Activated T-cell treated with anti-CD3 and anti-CD28 coated beads, Interleukin-2, amount 50 U/mL, for 4 hours (primary cell): Measurements from ENCODE around the gene CREG1. TPM values are rescaled to one million over a fixed set of nuclear protein-coding genes. Genes with fewer than 3 reads are reported as not detected.
A peak's percentile ranks its signal among the peaks of the same experiment; 100 is the strongest.

Source experiments
- ATAC-seq, 2 donors: fragments of 200-7000 bp; cut with Tn5 transposase; one replicate each; pipeline ENCODE4 v1.10.0; 2021
- DNase-seq: peaks from one replicate; pipeline ENCODE4 v3.0.0-alpha.2; 2020
- H3K27me3 Mint-ChIP-seq: one replicate; pipeline ENCODE4 v1.8.0; 2021; ENCODE audit warnings: low read depth, mixed read lengths
- H3K36me3 Mint-ChIP-seq: one replicate; pipeline ENCODE4 v1.8.0; 2022; ENCODE audit warnings: mixed read lengths; ENCODE audit not compliant: insufficient read depth
- H3K4me1 Mint-ChIP-seq: one replicate; pipeline ENCODE4 v1.8.0; 2021; ENCODE audit warnings: low read depth, mixed read lengths
- H3K4me3 Mint-ChIP-seq: one replicate; pipeline ENCODE4 v1.8.0; 2021; ENCODE audit warnings: mild to moderate bottlenecking, moderate library complexity, mixed read lengths
- H3K9me3 Mint-ChIP-seq: one replicate; pipeline ENCODE4 v1.8.0; 2021; ENCODE audit warnings: mixed read lengths
- total RNA-seq, 3 donors: library from RNA; stranded (reverse); gene quantifications; one replicate each; pipeline ENCODE4 v1.2.1, GENCODE V29; 2021

CREG1 gene
- total RNA-seq, 3 donors from 2014 or later, result 12.5 to 14.5 (median 14.3) TPM

- DNase-seq, result no peak
- no peak for ATAC-seq
- no peaks in the 10 kb centered on the region for H3K36me3 Mint-ChIP-seq
- no peaks in the 10 kb centered on the region for H3K4me1 Mint-ChIP-seq
- no peak overlapping the region for H3K4me3 Mint-ChIP-seq
- H3K27me3 Mint-ChIP-seq, result no peaks in the 10 kb centered on the region
- H3K9me3 Mint-ChIP-seq, result no peaks in the 10 kb centered on the region
Observed at GRCh38 chr1:167529829-167530474, 23.6 kb downstream of the CREG1 start.

GRCh38 chr1:167528057-167528728 lies 25.4 kb downstream of the CREG1 start:
- no peaks in the 10 kb centered on the region for H3K27me3 Mint-ChIP-seq
- no peaks in the 10 kb centered on the region for H3K4me1 Mint-ChIP-seq
- no peaks in the 10 kb centered on the region for H3K36me3 Mint-ChIP-seq
- ATAC-seq, result no peak
- DNase-seq, result no peak
- H3K4me3 Mint-ChIP-seq, result no peak overlapping the region
- H3K9me3 Mint-ChIP-seq, result no peaks in the 10 kb centered on the region

GRCh38 chr1:167526667-167527383 lies 26.7 kb downstream of the CREG1 start:
- H3K4me1 Mint-ChIP-seq, result no peaks in the 10 kb centered on the region

GRCh38 chr1:167524651-167525050 lies 28.9 kb downstream of the CREG1 start:
- H3K4me3 Mint-ChIP-seq, result no peak overlapping the region
- H3K36me3 Mint-ChIP-seq, result no peaks in the 10 kb centered on the region
- ATAC-seq, result no peak

More at GRCh38 chr1:167526667-167527383, 26.7 kb downstream of the CREG1 start:
- DNase-seq (no peak), ATAC-seq (no peak)
- H3K4me3 Mint-ChIP-seq, result no peak overlapping the region
- no peaks in the 10 kb centered on the region for H3K9me3 Mint-ChIP-seq
- H3K27me3 Mint-ChIP-seq, result no peaks in the 10 kb centered on the region
- no peaks in the 10 kb centered on the region for H3K36me3 Mint-ChIP-seq

GRCh38 chr1:167522246-167522645 lies 31.3 kb downstream of the CREG1 start:
- H3K9me3 Mint-ChIP-seq, result no peaks in the 10 kb centered on the region
- DNase-seq (no peak), ATAC-seq (no peak)
- H3K36me3 Mint-ChIP-seq, result peaks cover 2% of the 10 kb centered on the region
- peaks cover 14% of the 10 kb centered on the region for H3K4me1 Mint-ChIP-seq
- H3K27me3 Mint-ChIP-seq, result no peaks in the 10 kb centered on the region
- H3K4me3 Mint-ChIP-seq, result no peak overlapping the region

More at GRCh38 chr1:167524651-167525050, 28.9 kb downstream of the CREG1 start:
- H3K27me3 Mint-ChIP-seq, result no peaks in the 10 kb centered on the region
- no peak for DNase-seq
- H3K9me3 Mint-ChIP-seq, result no peaks in the 10 kb centered on the region
- peaks cover 6% of the 10 kb centered on the region for H3K4me1 Mint-ChIP-seq

GRCh38 chr1:167520711-167521206 lies 32.8 kb downstream of the CREG1 start:
- Mint-ChIP-seq H3K36me3 (peaks cover 9% of the 10 kb centered on the region), H3K4me3 (no peak overlapping the region)
- DNase-seq, result no peak

GRCh38 chr1:167518331-167518700 lies 35.2 kb downstream of the CREG1 start, which contains the start of gene CD247:
Gene CD247, minus strand, starts transcription at chr1:167518529. Its CDS starts 64 bp downstream, at chr1:167518465.
- ATAC-seq, result peak; percentile 47 to 54
- DNase-seq, result peak; percentile 68
- Mint-ChIP-seq H3K36me3 (peaks cover 17% of the 10 kb centered on the region), H3K9me3 (no peaks in the 10 kb centered on the region), H3K27me3 (no peaks in the 10 kb centered on the region), H3K4me1 (peaks cover 41% of the 10 kb centered on the region), H3K4me3 (peak within 1 kb of the TSS; percentile 99)

More at GRCh38 chr1:167520711-167521206, 32.8 kb downstream of the CREG1 start:
- no peak for ATAC-seq
- Mint-ChIP-seq H3K9me3 (no peaks in the 10 kb centered on the region), H3K4me1 (peaks cover 24% of the 10 kb centered on the region), H3K27me3 (no peaks in the 10 kb centered on the region)

GRCh38 chr1:167517535-167518330 lies 35.8 kb downstream of the CREG1 start:
- Mint-ChIP-seq H3K27me3 (no peaks in the 10 kb centered on the region), H3K9me3 (no peaks in the 10 kb centered on the region), H3K4me1 (peaks cover 43% of the 10 kb centered on the region), H3K4me3 (peak overlapping the region; percentile 99), H3K36me3 (peaks cover 17% of the 10 kb centered on the region)
- peak; percentile 88 to 90 for ATAC-seq
- peak; percentile 89 for DNase-seq

- ATAC-seq, result peak; percentile 39
- Mint-ChIP-seq H3K4me1 (peaks cover 53% of the 10 kb centered on the region), H3K4me3 (peak overlapping the region; percentile 99), H3K27me3 (no peaks in the 10 kb centered on the region), H3K36me3 (peaks cover 22% of the 10 kb centered on the region), H3K9me3 (no peaks in the 10 kb centered on the region)
- peak; percentile 34 for DNase-seq
Observed at GRCh38 chr1:167516404-167517388, 36.9 kb downstream of the CREG1 start.

GRCh38 chr1:167515893-167516321 lies 37.7 kb downstream of the CREG1 start:
- DNase-seq (no peak), ATAC-seq (no peak)
- Mint-ChIP-seq H3K27me3 (no peaks in the 10 kb centered on the region), H3K4me3 (peak overlapping the region; percentile 99), H3K4me1 (peaks cover 58% of the 10 kb centered on the region), H3K9me3 (no peaks in the 10 kb centered on the region), H3K36me3 (peaks cover 24% of the 10 kb centered on the region)

- ATAC-seq, result peak in 1 of 2 donors; percentile 6
- H3K4me1 Mint-ChIP-seq, result peaks cover 60% of the 10 kb centered on the region
Observed at GRCh38 chr1:167515461-167515860, 38.1 kb downstream of the CREG1 start.

GRCh38 chr1:167514288-167514687 lies 39.3 kb downstream of the CREG1 start:
- ATAC-seq, result no peak
- Mint-ChIP-seq H3K4me3 (peak overlapping the region; percentile 99), H3K9me3 (no peaks in the 10 kb centered on the region), H3K36me3 (peaks cover 34% of the 10 kb centered on the region), H3K27me3 (no peaks in the 10 kb centered on the region), H3K4me1 (peaks cover 70% of the 10 kb centered on the region)
- no peak for DNase-seq

More at GRCh38 chr1:167515461-167515860, 38.1 kb downstream of the CREG1 start:
- Mint-ChIP-seq H3K27me3 (no peaks in the 10 kb centered on the region), H3K9me3 (no peaks in the 10 kb centered on the region), H3K36me3 (peaks cover 26% of the 10 kb centered on the region), H3K4me3 (peak overlapping the region; percentile 99)
- no peak for DNase-seq
